ENCODE data around the gene IP6K1. TPM values are rescaled to one million over a fixed set of nuclear protein-coding genes. Genes with fewer than 3 reads are reported as not detected.

Gene IP6K1
- total RNA-seq, 1 donor, result 48.5 TPM

DNA sequence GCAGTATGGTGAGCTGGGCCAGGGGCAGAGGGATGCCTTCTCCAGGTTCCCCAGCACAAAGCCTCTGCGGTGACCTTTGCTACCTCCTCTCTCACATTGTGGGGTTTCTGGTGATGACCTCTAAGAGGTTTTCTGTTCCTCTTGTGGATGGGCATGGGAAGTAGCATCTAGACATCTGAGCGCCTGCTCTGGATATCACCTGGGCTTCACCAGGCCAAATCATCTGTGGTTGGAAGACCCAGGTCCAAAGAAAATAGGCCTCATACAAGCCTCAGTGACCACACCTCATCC, 105.2 kb downstream of the IP6K1 start:
- no peaks in the 10 kb centered on the region for H3K4me1 ChIP-seq (ENCODE audit: insufficient read depth, low read length)
- H3K9me3 ChIP-seq (ENCODE audit: low read depth, low read length), result no peaks in the 10 kb centered on the region
- peaks cover 5% of the 10 kb centered on the region for H3K79me2 ChIP-seq (ENCODE audit: insufficient read depth, low read length)
- H3K4me3 ChIP-seq (ENCODE audit: insufficient read depth, low read length), result no peak overlapping the region
- DNase-seq (ENCODE audit: insufficient read length, low spot score, missing footprints), result no peak
- H3K36me3 ChIP-seq (ENCODE audit: insufficient read depth, low read length), result peaks cover 70% of the 10 kb centered on the region
- peaks cover 16% of the 10 kb centered on the region for H4K20me1 ChIP-seq (ENCODE audit: insufficient read depth, low read length)
- H2AFZ ChIP-seq (ENCODE audit: low read length), result no peak overlapping the region
- H3K27ac ChIP-seq (ENCODE audit: low read depth, low read length), result no peak overlapping the region
- no peak for TF ChIP-seq CTCF (IDR thresholded peaks at IDR 0.05; ENCODE audit: extremely low read depth, low read depth, low read length)
- no peak overlapping the region for H3K4me2 ChIP-seq (ENCODE audit: insufficient read depth, low read length)
- H3K27me3 ChIP-seq (ENCODE audit: insufficient read depth, low read length), result no peaks in the 10 kb centered on the region

- Histone ChIP-seq H3K4me2 (ENCODE audit: insufficient read depth, low read length) (no peak overlapping the region), H3K27ac (ENCODE audit: low read depth, low read length) (no peak overlapping the region), H3K36me3 (ENCODE audit: insufficient read depth, low read length) (peaks cover 75% of the 10 kb centered on the region), H3K4me3 (ENCODE audit: insufficient read depth, low read length) (no peak overlapping the region), H3K9me3 (ENCODE audit: low read depth, low read length) (no peaks in the 10 kb centered on the region), H2AFZ (ENCODE audit: low read length) (no peak overlapping the region), H3K79me2 (ENCODE audit: insufficient read depth, low read length) (peaks cover 7% of the 10 kb centered on the region), H3K27me3 (ENCODE audit: insufficient read depth, low read length) (no peaks in the 10 kb centered on the region), H4K20me1 (ENCODE audit: insufficient read depth, low read length) (peaks cover 20% of the 10 kb centered on the region), H3K4me1 (ENCODE audit: insufficient read depth, low read length) (no peaks in the 10 kb centered on the region)
- no peak for TF ChIP-seq CTCF (IDR thresholded peaks at IDR 0.05; ENCODE audit: extremely low read depth, low read depth, low read length)
- DNase-seq (ENCODE audit: insufficient read length, low spot score, missing footprints), result peak; percentile 92
Observed at GRCh38 chr3:49680493-49681231, 105.7 kb downstream of the IP6K1 start.

- H4K20me1 ChIP-seq (ENCODE audit: insufficient read depth, low read length), result peaks cover 28% of the 10 kb centered on the region
- no peak overlapping the region for H3K4me3 ChIP-seq (ENCODE audit: insufficient read depth, low read length)
- TF ChIP-seq CTCF (IDR thresholded peaks at IDR 0.05; ENCODE audit: extremely low read depth, low read depth, low read length), result no peak
- peaks cover 5% of the 10 kb centered on the region for H3K4me1 ChIP-seq (ENCODE audit: insufficient read depth, low read length)
- H3K36me3 ChIP-seq (ENCODE audit: insufficient read depth, low read length), result peaks cover 48% of the 10 kb centered on the region
- H3K79me2 ChIP-seq (ENCODE audit: insufficient read depth, low read length), result peaks cover 26% of the 10 kb centered on the region
- no peaks in the 10 kb centered on the region for H3K27me3 ChIP-seq (ENCODE audit: insufficient read depth, low read length)
- no peak overlapping the region for H3K4me2 ChIP-seq (ENCODE audit: insufficient read depth, low read length)
- no peaks in the 10 kb centered on the region for H3K9me3 ChIP-seq (ENCODE audit: low read depth, low read length)
- H2AFZ ChIP-seq (ENCODE audit: low read length), result no peak overlapping the region
- no peak for DNase-seq (ENCODE audit: insufficient read length, low spot score, missing footprints)
- H3K27ac ChIP-seq (ENCODE audit: low read depth, low read length), result no peak overlapping the region
Observed at GRCh38 chr3:49675912-49676311, 110.4 kb downstream of the IP6K1 start.

DNA sequence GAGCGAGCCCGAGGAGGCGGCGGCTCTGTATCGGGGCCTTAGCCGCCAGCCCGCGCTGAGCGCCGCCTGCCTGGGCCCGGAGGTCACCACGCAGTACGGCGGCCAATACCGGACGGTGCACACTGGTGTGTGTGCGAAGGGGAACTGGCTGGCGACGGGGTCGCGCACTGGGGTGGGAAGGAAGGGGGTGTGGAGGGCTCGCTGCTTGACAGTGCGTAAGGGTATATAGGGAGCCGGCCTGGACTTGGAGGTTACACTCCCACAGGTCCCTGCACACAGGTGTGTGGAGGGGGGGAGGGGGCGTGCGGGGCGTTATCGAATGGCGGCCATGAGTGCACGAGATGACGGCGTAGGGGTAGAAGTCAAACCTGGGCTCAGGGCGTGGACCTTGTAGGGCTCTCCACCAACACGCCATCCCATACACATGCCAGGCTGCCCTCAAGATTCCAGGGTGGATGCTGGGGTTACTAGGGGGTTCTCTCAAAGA, 111.8 kb downstream of the IP6K1 start:
- TF ChIP-seq CTCF (IDR thresholded peaks at IDR 0.05; ENCODE audit: extremely low read depth, low read depth, low read length), result no peak
- Histone ChIP-seq H3K27ac (ENCODE audit: low read depth, low read length) (peak overlapping the region; percentile 85), H3K4me2 (ENCODE audit: insufficient read depth, low read length) (peak overlapping the region; percentile 85), H3K9me3 (ENCODE audit: low read depth, low read length) (no peaks in the 10 kb centered on the region), H3K4me3 (ENCODE audit: insufficient read depth, low read length) (peak overlapping the region; percentile 87), H3K4me1 (ENCODE audit: insufficient read depth, low read length) (peaks cover 5% of the 10 kb centered on the region), H3K27me3 (ENCODE audit: insufficient read depth, low read length) (no peaks in the 10 kb centered on the region), H3K36me3 (ENCODE audit: insufficient read depth, low read length) (peaks cover 39% of the 10 kb centered on the region), H2AFZ (ENCODE audit: low read length) (peak overlapping the region; percentile 51), H4K20me1 (ENCODE audit: insufficient read depth, low read length) (peaks cover 28% of the 10 kb centered on the region), H3K79me2 (ENCODE audit: insufficient read depth, low read length) (peaks cover 26% of the 10 kb centered on the region)
- no peak for DNase-seq (ENCODE audit: insufficient read length, low spot score, missing footprints)

Small RNAs within 50 kb of the gene (small RNA-seq; reads per million reads assigned to genes)
- gene AMIGO3 (not detected), gene COX6CP14 (not detected)

Other genes with a start within 250 kb of the IP6K1 start
- gene BSN, start 232.1 kb downstream of the IP6K1 start, total RNA-seq, result under 0.01 and 0.29 TPM in 2 replicates
- 98.8 and 101 TPM in 2 replicates for gene APEH, start 112.2 kb downstream of the IP6K1 start, total RNA-seq
- gene MST1, start 97.1 kb downstream of the IP6K1 start, total RNA-seq, result 6.5 and 6.9 TPM in 2 replicates
- 25.0 and 33.3 TPM in 2 replicates for gene RNF123, start 97.0 kb downstream of the IP6K1 start, total RNA-seq
- gene AMIGO3, start 66.9 kb downstream of the IP6K1 start, total RNA-seq, result 0.29 and 1.8 TPM in 2 replicates
- 17.4 and 21.0 TPM in 2 replicates for gene GMPPB, start 62.6 kb downstream of the IP6K1 start, total RNA-seq
- under 0.01 TPM in 1 of 2 replicates, not detected in the other for gene CDHR4, start 13.3 kb upstream of the IP6K1 start, total RNA-seq
- 5.8 and 6.5 TPM in 2 replicates for gene INKA1, start 16.7 kb upstream of the IP6K1 start, total RNA-seq
- 76.7 and 81.3 TPM in 2 replicates for gene UBA7, start 27.4 kb upstream of the IP6K1 start, total RNA-seq
- 1.4 and 2.4 TPM in 2 replicates for gene TRAIP, start 70.0 kb upstream of the IP6K1 start, total RNA-seq
- not detected in 2 replicates for gene CAMKV, start 83.4 kb upstream of the IP6K1 start, total RNA-seq
- gene MST1R, start 117.3 kb upstream of the IP6K1 start, total RNA-seq, result 0.72 and 1.8 TPM in 2 replicates
- gene MON1A, start 143.3 kb upstream of the IP6K1 start, total RNA-seq, result 13.0 and 14.1 TPM in 2 replicates
- gene RBM6, start 153.6 kb upstream of the IP6K1 start, total RNA-seq, result 50.7 and 55.1 TPM in 2 replicates

Measured in osteoblast (primary cell).